Neural cell (in vitro differentiated cells): ENCODE results near the gene TMUB1.

ENCODE experiments used
- MXI1 ChIP-seq: fragments of 450-650 bp; conservative IDR thresholded peaks from 2 replicates; pipeline ENCODE4 v1.6.1; 2014; ENCODE audit warnings: antibody characterized with exemption, mild to moderate bottlenecking; ENCODE audit not compliant: poor library complexity, severe bottlenecking
- RAD21 ChIP-seq: fragments of 450-650 bp; conservative IDR thresholded peaks from 2 replicates; pipeline ENCODE4 v1.6.1; 2014; ENCODE audit warnings: antibody characterized with exemption, mild to moderate bottlenecking, moderate library complexity

- TF ChIP-seq MXI1: no peak
- no peak for TF ChIP-seq RAD21
Observed at GRCh38 chr7:151109094-151110048, 26.1 kb upstream of the TMUB1 start.
